T-helper 2 cell (primary cell): Measurements from ENCODE around the gene TPCN2.

Source experiments
- DNase-seq, 5 experiments: peaks; one replicate each; pipeline versions ENCODE4 v3.0.0 to v3.0.0-alpha.2; 2012 to 2022

Gene TPCN2

GRCh38 chr11:69113646-69114340, 65.1 kb downstream of the TPCN2 start:
- DNase-seq = no peak

DNA sequence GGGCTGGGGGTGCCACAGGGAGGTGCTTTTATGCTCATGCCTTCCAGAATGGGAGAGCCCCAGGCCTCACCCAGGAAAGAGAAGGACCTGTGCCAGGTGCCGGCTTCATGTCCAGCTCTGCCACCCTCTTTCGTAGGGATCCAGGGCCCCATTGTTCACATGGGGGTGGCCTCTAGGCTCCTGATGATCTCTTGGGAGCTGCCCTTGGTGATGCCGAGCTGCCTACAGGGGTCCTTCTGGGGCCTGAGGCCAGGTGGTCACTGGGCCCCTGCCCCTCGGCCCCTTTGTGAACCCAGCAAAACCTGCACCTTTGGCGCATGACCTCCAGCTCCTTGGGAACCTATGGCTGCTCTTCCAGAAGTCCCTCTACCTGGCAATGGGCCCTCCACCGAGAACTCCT, 65.6 kb downstream of the TPCN2 start:
- DNase-seq = no peak

DNA sequence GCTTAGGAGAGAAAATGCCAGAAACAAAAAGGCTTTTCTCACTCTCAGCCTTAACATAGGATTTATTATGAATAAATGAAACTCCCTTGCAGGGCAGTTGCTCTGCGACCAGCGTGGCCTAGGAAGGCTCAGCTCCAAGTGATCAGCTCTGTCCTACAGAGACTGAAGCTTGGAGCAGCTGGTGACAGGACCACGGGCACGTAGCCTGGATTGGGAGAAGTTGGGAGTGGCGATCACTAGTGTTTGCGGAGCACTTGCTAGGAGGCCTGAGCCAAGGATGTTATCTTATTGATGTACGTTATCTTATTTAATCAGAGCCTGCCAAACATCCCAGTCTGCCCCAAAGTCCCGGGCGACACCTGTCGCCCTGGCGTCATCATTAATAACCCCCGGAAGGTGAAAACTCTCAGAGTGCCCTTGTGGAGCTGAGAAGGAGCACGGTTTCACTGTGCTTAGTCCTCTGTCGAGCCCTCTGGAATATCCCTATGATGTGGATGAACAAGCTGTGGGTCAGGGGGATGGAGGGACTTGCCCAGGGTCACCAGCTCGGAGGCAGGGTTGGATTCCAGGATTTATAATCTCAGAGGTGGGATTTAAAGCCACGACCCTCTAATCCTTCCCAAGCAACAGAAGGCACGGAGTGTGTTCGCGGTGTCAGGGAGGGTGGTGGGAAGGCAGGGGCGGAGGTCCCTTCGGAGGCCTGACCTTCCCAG, 66.2 kb downstream of the TPCN2 start:
- no peak for DNase-seq

- no peak for DNase-seq
Observed at GRCh38 chr11:69115586-69116560, 67.1 kb downstream of the TPCN2 start.

DNA sequence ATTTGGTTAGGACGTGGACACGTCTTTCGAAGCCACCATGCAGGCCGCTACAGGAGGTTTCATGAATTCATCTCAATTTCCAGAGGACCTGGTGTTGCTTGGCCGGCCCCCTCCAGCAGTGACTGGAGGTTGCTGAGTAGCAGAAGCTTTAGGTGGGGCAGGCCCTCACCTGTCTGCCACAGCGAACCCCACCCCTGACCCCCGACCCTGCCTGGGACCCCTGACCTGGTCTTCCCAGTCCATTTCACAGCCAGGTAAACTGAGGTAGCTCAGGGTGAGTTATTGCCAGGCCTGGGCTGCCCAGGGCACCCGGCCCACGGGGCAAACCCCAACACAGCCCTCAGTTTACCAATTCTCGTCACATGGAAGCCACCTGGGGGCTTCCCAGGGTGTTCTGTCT, 67.9 kb downstream of the TPCN2 start:
- DNase-seq = no peak

- no peak for DNase-seq
Observed at GRCh38 chr11:69119190-69119589, 70.5 kb downstream of the TPCN2 start.

DNA sequence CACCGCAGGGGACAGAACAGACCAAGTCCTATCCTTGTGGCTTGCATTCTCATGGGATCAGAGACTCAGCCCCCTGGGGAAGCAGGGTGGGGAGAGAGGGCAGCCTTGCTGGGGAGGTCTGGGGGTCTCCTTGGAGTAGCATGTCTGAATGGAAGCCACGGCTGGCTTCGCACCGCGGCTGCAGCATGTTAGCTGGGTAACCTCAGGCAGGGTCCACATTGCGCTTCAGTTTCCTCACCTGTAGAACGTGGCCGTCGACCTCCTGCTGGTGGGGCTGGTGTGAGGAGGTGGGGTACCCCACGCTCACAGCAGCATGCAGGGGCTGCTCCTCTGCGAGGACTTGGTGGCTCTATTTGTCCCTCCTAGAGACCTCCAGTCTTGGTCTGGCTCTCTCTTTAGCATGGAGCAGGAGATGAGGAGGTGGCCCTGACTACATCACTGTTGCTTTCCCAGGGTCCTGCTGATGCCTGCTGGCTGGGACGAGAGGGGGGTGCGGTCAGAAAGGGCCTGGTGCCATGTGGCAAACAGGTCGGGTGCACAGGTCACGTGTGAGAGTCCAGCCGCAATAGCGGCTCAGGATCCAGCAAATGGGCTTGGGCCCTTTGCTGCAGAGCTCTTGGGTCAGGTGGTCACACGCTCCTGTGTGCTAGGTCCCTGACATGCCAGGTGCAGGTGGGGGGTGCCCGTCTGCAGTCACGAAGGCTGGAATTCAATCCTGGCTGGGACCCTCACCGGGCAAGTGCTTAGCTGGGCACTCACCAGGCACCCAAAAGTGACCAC, 71.6 kb downstream of the TPCN2 start:
- no peak for DNase-seq

DNA sequence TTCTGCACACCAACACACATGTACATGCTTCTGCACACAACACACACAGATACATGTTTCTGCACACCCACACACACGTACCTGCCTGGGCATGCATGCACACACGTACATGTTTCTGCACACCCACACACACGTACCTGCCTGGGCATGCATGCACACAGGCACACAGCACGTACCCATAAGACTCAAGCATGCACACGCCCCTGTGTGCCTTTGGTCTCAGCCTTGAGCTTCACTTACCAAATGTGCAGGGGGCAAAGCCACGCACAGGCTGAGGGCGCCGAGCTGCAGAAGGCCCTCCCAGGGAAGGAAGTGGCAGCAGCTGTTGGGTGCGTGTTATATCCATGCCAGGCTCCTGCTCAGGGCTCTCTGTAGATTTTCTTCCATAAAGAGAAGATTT, 72.3 kb downstream of the TPCN2 start:
- no peak for DNase-seq

GRCh38 chr11:69121621-69122325, 73.0 kb downstream of the TPCN2 start:
- no peak for DNase-seq

- DNase-seq = no peak
Observed at GRCh38 chr11:69122326-69122629, 73.5 kb downstream of the TPCN2 start.

GRCh38 chr11:69122630-69123431, 74.1 kb downstream of the TPCN2 start:
- DNase-seq = peak in 4 of 5 experiments; percentile 2 to 60 (median 22)

GRCh38 chr11:69123593-69124545, 75.1 kb downstream of the TPCN2 start:
- no peak for DNase-seq

- DNase-seq = no peak
Observed at GRCh38 chr11:69125861-69126260, 77.1 kb downstream of the TPCN2 start.

- DNase-seq = no peak
Observed at GRCh38 chr11:69126286-69126685, 77.6 kb downstream of the TPCN2 start.

GRCh38 chr11:69127081-69127850, 78.5 kb downstream of the TPCN2 start:
- no peak for DNase-seq

GRCh38 chr11:69127884-69128283, 79.2 kb downstream of the TPCN2 start:
- DNase-seq = no peak

DNA sequence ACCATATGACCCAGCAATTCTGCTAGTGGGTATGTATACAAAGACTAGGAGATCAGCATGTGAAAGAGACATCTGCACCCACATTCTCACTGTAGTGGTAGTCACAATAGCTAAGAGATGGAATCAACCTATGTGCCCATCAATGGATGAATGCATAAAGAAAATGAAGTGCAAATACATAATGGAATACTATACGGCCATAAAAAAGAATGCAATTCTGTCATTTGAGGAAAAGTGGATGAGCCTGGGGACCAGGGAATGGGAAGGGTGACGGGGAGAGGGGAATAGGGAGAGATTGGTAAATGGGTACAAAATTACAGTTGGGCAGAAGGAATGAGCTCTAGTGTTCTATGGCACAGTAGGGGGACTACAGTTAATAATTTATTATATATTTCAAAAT, 80.3 kb downstream of the TPCN2 start:
- DNase-seq = no peak

- DNase-seq = no peak
Observed at GRCh38 chr11:69129647-69130046, 80.9 kb downstream of the TPCN2 start.

- no peak for DNase-seq
Observed at GRCh38 chr11:69130654-69131053, 81.9 kb downstream of the TPCN2 start.
